Measurements from ENCODE around the gene XIRP1. TPM values are rescaled to one million over a fixed set of nuclear protein-coding genes. Genes with fewer than 3 reads are reported as not detected.

Gene XIRP1
- total and polyA plus RNA-seq, 2 donors (not counting 1 experiment from before 2014, with no cell fraction given): 0.05 TPM; not detected in 1

GRCh38 chr3:39141171-39141995 is 51.0 kb downstream of the XIRP1 start:
- Histone ChIP-seq H3K27me3 (ENCODE audit: control insufficient read depth, insufficient read depth, low read length) (no peaks in the 10 kb centered on the region), H3K27ac (ENCODE audit: insufficient read depth, low read length) (no peak overlapping the region), H2AFZ (ENCODE audit: low read length) (no peak overlapping the region), H4K20me1 (ENCODE audit: control insufficient read depth, extremely low read depth, insufficient read depth, low read length) (no peaks in the 10 kb centered on the region), H3K4me2 (ENCODE audit: extremely low read depth, insufficient read depth, low read length) (no peak overlapping the region), H3K4me1 (ENCODE audit: control insufficient read depth, extremely low read depth, insufficient read depth, low read length) (peaks cover 7% of the 10 kb centered on the region), H3K36me3 (ENCODE audit: control insufficient read depth, insufficient read depth, low read length) (peaks cover 27% of the 10 kb centered on the region), H3K79me2 (ENCODE audit: control insufficient read depth, insufficient read depth, low read length) (peaks cover 11% of the 10 kb centered on the region), H3K9me3 (ENCODE audit: control insufficient read depth, insufficient read depth, low read depth, low read length) (no peaks in the 10 kb centered on the region), H3K9ac (ENCODE audit: insufficient read depth, low read length) (no peak overlapping the region), H3K4me3 (replicated peaks in 1 of 4; ENCODE audit: control extremely low read depth in 1 of 4, insufficient read depth in 1 of 4, low read depth in 3 of 4, low read length in 4 of 4) (no peak overlapping the region)
- no peak for TF ChIP-seq CTCF (conservative IDR thresholded peaks at IDR 0.05 in 1 of 2, IDR thresholded peaks at IDR 0.05 in 1 of 2; ENCODE audit: low read depth in 1 of 2, low read length in 2 of 2)
- TF ChIP-seq EZH2 (IDR thresholded peaks at IDR 0.05; ENCODE audit: low read length, missing control alignments): no peak
- DNase-seq (ENCODE audit: low read depth in 2 of 2): peak; percentile 26 to 45

GRCh38 chr3:39140341-39140971 is 51.9 kb downstream of the XIRP1 start:
- peaks cover 7% of the 10 kb centered on the region for H3K79me2 ChIP-seq (ENCODE audit: control insufficient read depth, insufficient read depth, low read length)
- H3K4me2 ChIP-seq (ENCODE audit: extremely low read depth, insufficient read depth, low read length): no peak overlapping the region
- H4K20me1 ChIP-seq (ENCODE audit: control insufficient read depth, extremely low read depth, insufficient read depth, low read length): no peaks in the 10 kb centered on the region

More at GRCh38 chr3:39140341-39140971, 51.9 kb downstream of the XIRP1 start:
- no peak overlapping the region for H2AFZ ChIP-seq (ENCODE audit: low read length)
- no peaks in the 10 kb centered on the region for H3K27me3 ChIP-seq (ENCODE audit: control insufficient read depth, insufficient read depth, low read length)
- H3K4me1 ChIP-seq (ENCODE audit: control insufficient read depth, extremely low read depth, insufficient read depth, low read length): no peaks in the 10 kb centered on the region
- H3K27ac ChIP-seq (ENCODE audit: insufficient read depth, low read length): no peak overlapping the region
- H3K4me3 ChIP-seq (replicated peaks in 1 of 4; ENCODE audit: control extremely low read depth in 1 of 4, insufficient read depth in 1 of 4, low read depth in 3 of 4, low read length in 4 of 4): no peak overlapping the region
- no peak for DNase-seq (ENCODE audit: low read depth in 2 of 2)
- peaks cover 22% of the 10 kb centered on the region for H3K36me3 ChIP-seq (ENCODE audit: control insufficient read depth, insufficient read depth, low read length)
- no peak overlapping the region for H3K9ac ChIP-seq (ENCODE audit: insufficient read depth, low read length)
- TF ChIP-seq EZH2 (IDR thresholded peaks at IDR 0.05; ENCODE audit: low read length, missing control alignments): no peak
- no peak for TF ChIP-seq CTCF (conservative IDR thresholded peaks at IDR 0.05 in 1 of 2, IDR thresholded peaks at IDR 0.05 in 1 of 2; ENCODE audit: low read depth in 1 of 2, low read length in 2 of 2)
- H3K9me3 ChIP-seq (ENCODE audit: control insufficient read depth, insufficient read depth, low read depth, low read length): no peaks in the 10 kb centered on the region

Data from fibroblast of lung (primary cell).